Neural progenitor cell (in vitro differentiated cells): ENCODE data around the gene MYL10.

Experiments
- EZH2 ChIP-seq: fragments of 200-600 bp; sonication (generic); IDR thresholded peaks from 2 replicates; pipeline ENCODE4 v1.6.1; 2017; ENCODE audit warnings: antibody characterized with exemption, mild to moderate bottlenecking, moderate library complexity
- EZH2phosphoT487 ChIP-seq: fragments of 200-600 bp; sonication (generic); IDR thresholded peaks from 2 replicates; pipeline ENCODE4 v1.6.1; 2017; ENCODE audit warnings: antibody characterized with exemption
- TF ChIP-seq, protein P1 (sequence below): fragments of 200-600 bp; sonication (generic); IDR thresholded peaks from 2 replicates; pipeline ENCODE4 v1.5.1; 2017; ENCODE audit warnings: antibody characterized with exemption, mild to moderate bottlenecking

DNA sequence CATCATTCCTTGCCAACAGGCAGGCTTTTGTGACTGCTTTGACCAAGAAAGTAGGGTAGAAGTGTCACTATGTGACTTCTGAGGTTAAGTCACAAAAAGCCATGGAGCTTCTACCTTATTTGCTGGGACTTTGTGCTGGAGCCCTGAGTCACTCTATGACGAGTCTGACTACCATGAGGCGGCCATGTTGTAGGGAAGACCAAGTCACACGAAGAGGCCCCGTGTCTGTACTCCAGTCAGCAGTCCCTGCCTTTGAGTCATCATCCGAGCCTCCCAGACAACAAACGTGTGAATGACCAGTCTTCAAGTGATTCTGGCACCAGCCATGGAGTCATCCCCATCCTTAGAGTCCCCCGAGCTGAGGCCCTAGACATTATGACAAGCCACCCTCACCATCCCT is 3.5 kb upstream of the MYL10 start:
- TF ChIP-seq, protein P1, sequence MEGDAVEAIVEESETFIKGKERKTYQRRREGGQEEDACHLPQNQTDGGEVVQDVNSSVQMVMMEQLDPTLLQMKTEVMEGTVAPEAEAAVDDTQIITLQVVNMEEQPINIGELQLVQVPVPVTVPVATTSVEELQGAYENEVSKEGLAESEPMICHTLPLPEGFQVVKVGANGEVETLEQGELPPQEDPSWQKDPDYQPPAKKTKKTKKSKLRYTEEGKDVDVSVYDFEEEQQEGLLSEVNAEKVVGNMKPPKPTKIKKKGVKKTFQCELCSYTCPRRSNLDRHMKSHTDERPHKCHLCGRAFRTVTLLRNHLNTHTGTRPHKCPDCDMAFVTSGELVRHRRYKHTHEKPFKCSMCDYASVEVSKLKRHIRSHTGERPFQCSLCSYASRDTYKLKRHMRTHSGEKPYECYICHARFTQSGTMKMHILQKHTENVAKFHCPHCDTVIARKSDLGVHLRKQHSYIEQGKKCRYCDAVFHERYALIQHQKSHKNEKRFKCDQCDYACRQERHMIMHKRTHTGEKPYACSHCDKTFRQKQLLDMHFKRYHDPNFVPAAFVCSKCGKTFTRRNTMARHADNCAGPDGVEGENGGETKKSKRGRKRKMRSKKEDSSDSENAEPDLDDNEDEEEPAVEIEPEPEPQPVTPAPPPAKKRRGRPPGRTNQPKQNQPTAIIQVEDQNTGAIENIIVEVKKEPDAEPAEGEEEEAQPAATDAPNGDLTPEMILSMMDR, result no peak
- TF ChIP-seq EZH2, result no peak
- no peak for TF ChIP-seq EZH2phosphoT487
